Liver (tissue), 3 donors: Measurements from ENCODE around the gene ETS2.

ENCODE experiments used
- CTCF ChIP-seq: fragments of 150-350 bp; IDR thresholded peaks from 2 replicates; pipeline ENCODE4 v1.5.1; 2017; ENCODE audit warnings: improper control_type of control experiment, low read depth, low read length; ENCODE audit not compliant: missing input control
- GABPA ChIP-seq, 2 donors: IDR thresholded peaks in 1 of 2; conservative IDR thresholded peaks in 1 of 2; 2 replicates each; pipeline ENCODE4 v1.6.1; 2016; ENCODE audit warnings: antibody characterized with exemption in 2 of 2, mild to moderate bottlenecking in 1 of 2, moderate library complexity in 1 of 2
- RAD21 ChIP-seq, 2 donors: IDR thresholded peaks; 2 replicates each; pipeline ENCODE4 v1.6.1; 2016; ENCODE audit warnings: antibody characterized with exemption in 2 of 2, mild to moderate bottlenecking in 2 of 2
- RXRA ChIP-seq, 2 donors: IDR thresholded peaks; 2 replicates each; pipeline ENCODE4 v1.6.1; 2017 to 2018; ENCODE audit warnings: antibody characterized with exemption in 2 of 2, mild to moderate bottlenecking in 1 of 2
- SP1 ChIP-seq: IDR thresholded peaks from 2 replicates; pipeline ENCODE4 v1.6.1; 2018; ENCODE audit warnings: antibody characterized with exemption, mild to moderate bottlenecking
- donor health status: healthy.
- donor health status: healthy.

GRCh38 chr21:38847556-38847955, 41.8 kb downstream of the ETS2 start:
- TF ChIP-seq GABPA (IDR thresholded peaks at IDR 0.05 in 1 of 2, conservative IDR thresholded peaks at IDR 0.05 in 1 of 2): no peak
- TF ChIP-seq SP1: peak; percentile 68
- peak; percentile 92 for TF ChIP-seq RXRA (IDR thresholded peaks at IDR 0.05)
- no peak for TF ChIP-seq CTCF
- peak; percentile 50 to 55 for TF ChIP-seq RAD21 (IDR thresholded peaks at IDR 0.05)
